ENCODE measurements around the gene FRZB.
"Not testable (repeated sequence)": the region's sequence is repeated elsewhere in the genome, so short reads cannot be mapped to it uniquely, and the experiment has no call there.

The FRZB gene

DNA sequence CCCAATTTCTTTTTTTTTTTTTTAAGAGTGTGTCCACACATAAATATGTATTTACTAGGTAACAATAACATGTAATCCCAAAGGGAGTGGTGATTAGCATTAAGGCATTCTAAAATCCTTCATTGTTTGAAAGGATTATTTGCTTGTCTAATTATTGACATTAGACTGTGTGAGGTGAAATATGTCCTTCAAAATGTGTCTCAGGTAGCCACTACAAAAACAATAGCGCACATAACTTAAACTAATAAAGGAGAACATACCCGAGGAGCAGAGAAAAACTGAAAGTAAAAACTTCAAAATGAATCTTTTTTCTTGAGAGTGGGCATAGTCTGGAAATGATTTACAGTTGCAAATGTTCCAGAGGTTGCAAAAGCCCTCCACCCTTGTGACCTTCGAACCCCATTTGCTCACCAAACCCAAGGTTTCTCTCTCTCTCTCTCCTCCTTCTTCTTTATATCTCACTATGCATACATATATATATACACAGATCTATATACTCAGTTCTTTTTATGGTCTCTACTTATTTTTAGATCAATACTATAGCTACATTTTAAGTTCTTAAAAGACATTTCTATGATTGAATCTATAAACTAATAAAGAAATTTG, 24.4 kb upstream of the FRZB start:
- no peak for DNase-seq (ENCODE audit: low read depth)

DNA sequence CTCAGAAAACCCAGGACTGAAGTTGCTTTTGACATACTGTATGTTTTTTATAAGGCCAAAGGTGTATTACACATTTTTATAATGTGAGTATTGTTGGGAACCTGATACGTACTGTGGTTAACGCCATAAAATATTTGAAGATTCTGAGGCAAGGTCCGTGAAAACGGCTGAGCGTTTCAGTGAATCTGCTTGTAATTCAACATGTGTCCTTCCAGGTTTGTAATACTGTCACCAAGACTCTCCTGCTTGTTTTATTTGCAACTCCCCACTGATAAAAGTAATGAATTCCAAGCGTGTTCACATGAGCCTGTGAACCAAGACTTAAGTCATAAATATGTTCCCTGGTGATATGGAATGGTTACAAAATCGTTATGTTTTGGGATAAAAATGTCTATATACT, 23.9 kb upstream of the FRZB start:
- DNase-seq (ENCODE audit: low read depth), result no peak

DNA sequence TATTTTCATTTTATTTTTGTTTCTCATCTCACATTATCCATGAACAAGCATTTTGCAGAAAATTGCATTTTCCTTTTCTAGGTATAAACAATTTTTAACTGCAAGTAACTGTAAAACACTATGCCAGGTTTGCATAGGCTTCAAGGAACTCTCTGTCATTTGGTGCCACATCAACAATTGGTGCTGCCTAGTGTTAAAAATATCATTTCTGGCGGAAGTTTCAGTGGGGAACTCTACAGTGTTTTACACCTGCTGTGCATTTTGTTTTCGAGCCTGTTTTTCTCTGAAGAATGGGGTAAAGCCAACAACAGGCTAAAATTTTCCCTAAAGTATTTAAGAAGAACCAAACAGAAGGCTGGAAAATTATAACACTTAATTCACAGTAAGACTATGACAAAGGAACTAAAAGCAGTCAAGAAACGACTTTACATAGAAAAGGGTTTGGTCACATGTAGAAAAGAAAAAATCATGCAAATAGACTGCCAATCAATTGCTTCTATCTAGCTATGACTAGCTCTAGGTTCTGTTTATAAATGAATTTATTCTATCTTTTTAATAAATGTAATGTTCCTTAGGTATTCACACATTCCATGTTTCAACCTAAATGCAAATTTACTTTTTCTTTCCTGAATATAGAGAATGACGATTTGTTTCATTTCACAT, 21.4 kb upstream of the FRZB start:
- no peak for DNase-seq (ENCODE audit: low read depth)

DNA sequence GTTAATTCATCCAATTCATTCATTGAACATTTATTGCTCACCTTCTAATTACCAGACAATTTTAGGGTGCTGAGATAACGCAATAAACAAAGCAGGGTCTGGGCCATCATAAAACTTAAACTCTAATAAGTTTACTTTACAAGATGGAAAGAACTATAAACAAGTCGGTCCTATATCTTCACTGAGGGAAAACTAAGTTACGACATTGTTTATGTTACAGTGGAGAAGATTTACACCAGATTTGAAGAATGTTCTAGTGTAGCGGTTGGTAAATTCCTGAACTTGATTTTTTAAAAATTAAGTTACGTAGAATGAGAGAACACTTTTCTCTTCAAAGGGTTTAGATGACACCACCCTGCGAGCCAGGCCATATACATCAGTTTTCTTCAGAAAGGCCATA, 20.7 kb upstream of the FRZB start:
- no peak for DNase-seq (ENCODE audit: low read depth)

DNA sequence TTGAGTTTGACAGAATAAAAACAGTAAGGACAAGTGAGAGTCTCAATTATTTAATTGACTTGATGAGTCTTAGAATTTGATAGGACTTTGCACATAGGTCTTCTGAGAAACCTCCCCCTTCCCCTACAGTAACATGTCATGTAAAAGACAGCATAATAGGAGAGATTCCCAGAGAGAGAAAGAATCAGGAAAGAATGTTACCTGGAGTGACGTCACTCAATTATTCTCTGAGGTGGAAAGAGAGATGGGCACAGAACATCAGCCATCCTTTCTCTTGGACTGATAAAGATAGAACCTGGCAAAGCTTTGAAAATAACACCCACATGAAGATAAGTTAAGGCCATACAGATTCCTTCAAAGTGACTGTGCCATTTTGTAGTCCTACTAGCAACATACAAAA, 19.3 kb upstream of the FRZB start:
- DNase-seq (ENCODE audit: low read depth), result no peak

DNA sequence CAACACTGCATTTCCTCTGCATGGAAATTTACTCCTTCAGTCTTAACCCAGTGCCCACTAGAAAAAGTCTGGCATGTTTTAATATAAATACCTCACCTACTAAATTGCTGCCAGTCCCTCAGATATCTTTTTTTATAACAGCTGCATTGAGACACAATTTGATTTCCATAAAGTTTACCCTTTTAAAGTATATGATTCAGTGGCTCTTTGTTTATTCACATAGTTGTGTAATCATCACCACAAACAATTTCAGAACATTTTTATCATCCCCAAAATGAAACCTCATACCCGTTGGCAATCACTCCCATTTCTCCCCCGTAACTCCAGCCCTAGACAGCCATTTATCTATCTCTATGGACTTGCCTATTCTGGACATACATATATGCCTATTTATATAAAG, 17.0 kb upstream of the FRZB start:
- DNase-seq (ENCODE audit: low read depth), result no peak

DNA sequence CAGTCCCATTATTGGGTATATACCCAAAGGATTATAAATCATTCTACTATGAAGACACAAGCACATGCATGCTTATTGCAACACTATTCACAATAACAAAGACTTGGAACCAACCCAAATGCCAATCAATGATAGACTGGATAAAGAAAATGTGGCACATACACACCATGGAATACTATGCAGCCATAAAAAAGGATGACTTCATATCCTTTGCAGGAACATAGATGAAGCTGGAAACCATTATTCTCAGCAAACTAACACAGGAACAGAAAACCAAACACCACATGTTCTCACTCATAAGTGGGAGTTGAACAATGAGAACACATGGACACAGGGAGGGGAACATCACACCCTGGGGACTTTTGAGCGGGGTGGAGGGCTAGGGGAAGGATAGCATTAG, 13.7 kb upstream of the FRZB start:
- DNase-seq (ENCODE audit: low read depth), result not testable (repeated sequence)

DNA sequence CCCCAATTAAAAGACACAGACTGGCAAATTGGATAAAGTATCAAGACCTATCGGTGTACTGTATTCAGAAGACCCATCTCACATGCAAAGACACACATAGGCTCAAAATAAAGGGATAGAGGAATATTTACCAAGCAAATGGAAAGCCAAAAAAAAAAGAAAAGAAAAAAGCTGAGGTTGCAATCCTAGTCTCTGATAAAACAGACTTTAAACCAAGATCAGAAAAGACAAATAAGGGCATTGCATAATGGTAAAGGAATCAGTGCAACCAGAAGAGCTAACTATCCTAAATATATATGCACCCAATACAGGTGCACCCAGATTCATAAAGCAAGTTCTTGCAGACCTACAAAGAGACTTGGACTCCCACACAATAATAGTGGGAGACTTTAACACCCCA, 10.2 kb upstream of the FRZB start:
- DNase-seq (ENCODE audit: low read depth), result not testable (repeated sequence)

DNA sequence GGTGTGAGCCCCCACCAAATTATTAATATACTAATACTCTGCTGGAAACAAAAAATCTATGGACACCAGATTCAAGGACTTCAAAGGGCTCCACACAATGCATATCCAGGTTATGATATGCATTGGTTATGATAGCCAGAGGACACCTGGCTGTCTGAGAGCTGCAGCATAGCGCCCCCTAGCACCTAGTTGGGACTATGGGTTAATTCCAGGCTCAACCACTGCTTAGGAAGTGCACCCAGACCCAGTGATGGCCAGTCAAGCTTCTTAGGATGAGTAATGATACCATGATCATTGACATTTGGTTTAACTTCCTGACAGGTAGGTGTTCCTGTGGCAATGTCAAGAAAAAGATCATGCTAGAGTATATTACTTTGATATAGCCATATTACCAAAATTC, 3.8 kb upstream of the FRZB start:
- no peak for DNase-seq (ENCODE audit: low read depth)

DNA sequence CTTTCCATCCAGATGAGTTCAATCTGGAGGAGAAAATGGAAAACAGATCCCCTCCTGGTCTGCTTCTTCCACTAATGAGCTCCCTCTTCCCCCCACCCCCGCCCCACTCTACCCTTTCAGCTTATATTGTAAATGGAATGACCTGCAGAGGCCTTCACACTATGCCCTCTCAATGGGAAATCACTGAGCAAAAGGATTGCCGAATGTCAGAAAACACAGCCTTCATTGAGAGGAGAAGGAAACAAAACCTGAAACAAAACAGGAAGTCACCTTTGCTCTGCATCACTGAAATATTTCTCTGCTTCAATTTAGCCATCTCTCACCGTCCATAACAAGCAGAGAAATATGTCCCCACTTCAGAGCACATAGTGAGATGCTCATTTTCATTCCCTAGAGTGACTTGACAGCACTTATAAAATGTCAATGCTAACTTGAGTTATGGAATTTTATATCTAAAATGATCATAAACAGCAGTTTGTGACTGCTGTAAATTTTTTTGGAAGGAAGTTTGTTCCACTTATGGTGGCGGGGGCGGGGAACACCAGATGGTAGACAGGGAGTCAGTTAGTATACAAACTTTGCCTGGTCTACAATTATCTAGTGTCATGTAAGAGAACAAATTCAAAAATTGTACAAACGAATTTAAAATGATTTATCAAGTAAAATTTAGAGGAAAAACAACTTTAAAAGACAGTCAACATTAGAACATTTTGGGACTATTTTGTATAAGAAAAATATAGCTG, 1.8 kb upstream of the FRZB start:
- DNase-seq (ENCODE audit: low read depth), result no peak

DNA sequence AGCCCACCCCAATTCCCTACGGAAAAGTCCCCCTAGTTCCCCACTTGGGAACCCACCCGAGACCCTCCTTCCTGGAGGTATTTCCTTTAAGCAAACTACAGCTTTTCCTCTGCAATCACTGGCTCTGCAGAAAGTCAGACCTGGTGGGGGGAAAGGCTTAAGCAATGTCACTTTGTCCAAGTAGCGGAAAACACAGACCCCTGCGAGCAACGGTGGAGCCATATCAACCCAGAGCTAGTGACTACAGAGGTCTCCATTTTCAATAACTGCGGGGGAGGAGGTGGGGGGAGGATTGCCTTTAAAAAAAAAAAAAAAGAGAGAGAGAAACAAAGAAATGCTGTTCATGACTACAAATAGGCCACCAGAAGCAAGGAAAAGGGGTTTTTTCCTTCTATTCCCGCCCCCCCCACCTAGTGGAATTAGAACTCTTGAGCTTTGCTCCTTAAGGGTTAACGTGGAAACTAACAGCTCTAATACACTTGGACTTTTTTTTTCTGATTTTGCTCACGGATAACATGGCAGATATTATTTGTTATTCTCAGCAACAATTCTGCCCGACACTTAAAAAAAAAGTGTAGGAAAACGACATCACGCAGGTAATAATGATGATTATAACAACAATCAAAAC, 1.1 kb upstream of the FRZB start:
- no peak for DNase-seq (ENCODE audit: low read depth)

DNA sequence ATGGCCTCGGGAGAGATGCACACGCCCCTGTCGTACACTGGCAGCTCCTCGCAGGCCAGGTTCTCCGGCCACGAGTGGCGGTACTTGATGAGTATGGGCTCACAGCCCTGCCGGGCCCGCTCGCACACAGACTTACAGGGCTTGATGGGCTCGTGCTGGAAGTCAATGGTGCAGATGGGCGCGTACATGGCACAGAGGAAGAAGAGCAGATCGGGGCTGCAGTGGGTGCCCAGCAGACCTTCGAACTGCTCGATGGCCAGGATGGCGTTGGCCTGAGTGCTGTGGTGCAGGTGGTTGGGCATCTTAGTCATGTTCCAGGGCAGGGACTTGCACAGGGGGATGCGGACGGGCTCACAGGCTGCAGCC, 359 bp downstream of the FRZB start:
- DNase-seq (ENCODE audit: low read depth), result no peak

DNA sequence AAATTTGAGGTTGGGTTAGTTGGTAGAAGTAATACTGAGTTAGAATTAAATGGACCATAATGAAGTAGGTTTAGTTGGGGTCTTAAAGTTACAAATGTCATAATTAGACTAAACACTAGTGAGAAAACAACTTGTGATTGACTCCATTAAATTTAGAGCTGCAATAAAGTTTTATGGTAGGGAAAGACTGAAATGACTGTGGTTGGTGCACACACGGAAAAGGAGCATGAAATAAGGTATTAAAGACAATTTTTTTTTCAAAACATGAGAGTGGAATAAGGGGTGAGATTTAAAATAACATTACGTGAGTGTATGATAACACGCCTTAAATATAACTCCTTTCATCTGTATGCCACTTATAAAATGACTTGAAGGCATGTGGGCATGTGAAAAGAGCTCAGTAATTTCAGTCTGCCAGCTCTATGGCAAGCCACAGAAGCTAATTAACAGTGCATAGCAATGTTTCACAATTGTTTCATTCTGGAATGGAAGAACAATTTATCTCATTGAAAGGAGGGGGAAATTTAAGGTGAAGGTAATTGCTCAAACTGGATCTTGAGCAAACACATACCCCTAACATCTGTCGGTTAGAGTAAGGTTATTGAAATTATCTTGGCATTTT, 1.4 kb downstream of the FRZB start:
- DNase-seq (ENCODE audit: low read depth), result no peak

DNA sequence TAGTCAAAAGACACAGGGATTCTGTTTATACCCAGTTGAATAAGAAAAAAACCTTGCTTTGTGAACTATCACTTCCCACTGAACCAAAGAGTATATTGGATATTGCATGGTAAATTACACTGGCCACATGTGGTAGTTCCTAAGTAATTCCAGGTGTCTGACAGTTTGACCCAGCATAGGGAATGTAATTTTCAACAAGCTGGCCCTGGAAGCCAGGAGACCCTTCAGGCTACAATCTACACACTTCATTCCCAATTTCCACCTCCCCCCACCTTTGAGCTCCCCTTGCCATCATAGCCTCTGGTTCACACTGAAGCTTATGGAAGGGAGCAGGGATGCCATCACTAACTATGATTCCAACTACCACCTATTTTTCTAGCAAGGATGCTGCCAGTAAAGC, 2.8 kb downstream of the FRZB start:
- no peak for DNase-seq (ENCODE audit: low read depth)

DNA sequence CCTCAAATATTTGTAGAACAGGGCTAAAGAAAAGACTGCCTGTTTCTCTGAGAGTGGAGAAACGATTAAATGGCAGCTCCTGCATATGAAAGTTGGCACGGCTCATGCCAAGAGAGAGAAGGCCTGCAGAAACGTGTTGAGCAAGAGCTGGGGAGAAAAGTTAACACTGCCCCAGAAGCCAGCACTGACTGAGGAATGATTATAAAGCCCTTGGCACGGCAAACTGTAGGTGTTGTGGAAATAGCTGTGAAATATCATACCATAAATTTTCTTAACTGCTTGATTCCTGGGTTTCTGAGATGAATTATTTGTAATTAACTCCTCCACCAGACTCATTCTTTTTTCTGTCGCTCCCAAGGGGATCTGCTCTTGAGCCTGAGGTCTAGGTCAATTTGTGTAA, 4.3 kb downstream of the FRZB start:
- no peak for DNase-seq (ENCODE audit: low read depth)

DNA sequence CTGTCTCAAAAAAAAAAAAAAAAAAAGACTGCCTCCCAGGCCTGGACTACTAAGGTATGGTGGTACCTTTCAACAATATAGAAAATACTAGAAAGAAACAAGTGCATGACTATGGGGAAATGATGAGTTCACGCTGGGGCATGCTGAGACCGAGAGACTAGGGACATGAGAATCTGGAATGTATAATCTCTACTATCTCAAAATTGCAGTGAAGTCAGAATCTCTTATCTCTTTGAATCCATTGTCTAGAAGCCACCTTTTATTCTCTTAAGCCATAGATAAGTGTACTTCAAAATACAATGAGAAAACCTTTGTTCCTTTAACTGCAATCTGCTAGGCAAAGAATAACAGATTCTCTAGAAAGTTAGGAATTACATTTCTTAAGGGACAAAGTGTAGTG, 5.6 kb downstream of the FRZB start:
- DNase-seq (ENCODE audit: low read depth), result no peak

DNA sequence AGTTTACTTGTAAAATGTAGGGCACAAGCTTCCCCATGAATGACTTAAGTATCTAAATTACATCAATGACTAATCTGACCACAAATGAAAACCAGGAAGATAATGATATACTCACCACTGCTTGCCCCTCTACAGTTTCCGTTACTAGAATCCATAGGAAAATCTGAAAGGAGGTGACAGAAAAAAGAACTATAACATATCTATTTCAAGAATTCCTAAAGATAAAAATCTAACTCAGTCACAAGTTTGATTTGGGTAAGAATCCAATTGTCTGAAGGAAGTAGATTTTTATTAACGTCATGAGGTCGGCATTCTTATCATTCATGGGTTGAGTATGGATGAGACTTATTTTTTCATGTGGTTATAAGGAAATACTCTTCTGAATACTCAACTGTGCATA, 7.8 kb downstream of the FRZB start:
- DNase-seq (ENCODE audit: low read depth), result no peak

DNA sequence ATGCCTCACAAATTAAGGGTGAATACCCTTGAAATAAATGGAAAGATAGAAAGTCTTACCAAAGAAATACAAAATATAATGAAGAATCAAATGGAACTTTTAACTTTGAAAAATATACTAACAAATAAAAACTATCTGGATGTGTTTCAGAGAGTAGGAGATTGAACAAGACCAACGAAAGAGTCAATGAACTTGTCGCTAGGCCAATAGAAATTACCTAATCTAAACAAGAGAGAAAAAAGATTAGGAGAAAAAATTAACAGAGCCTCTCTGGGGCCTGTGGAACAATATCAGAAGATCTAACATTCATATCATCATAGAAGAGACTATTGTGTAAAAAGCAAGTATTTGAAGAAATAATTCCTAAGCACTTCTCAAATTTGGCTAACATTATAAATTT, 11.1 kb downstream of the FRZB start:
- no peak for DNase-seq (ENCODE audit: low read depth)

DNA sequence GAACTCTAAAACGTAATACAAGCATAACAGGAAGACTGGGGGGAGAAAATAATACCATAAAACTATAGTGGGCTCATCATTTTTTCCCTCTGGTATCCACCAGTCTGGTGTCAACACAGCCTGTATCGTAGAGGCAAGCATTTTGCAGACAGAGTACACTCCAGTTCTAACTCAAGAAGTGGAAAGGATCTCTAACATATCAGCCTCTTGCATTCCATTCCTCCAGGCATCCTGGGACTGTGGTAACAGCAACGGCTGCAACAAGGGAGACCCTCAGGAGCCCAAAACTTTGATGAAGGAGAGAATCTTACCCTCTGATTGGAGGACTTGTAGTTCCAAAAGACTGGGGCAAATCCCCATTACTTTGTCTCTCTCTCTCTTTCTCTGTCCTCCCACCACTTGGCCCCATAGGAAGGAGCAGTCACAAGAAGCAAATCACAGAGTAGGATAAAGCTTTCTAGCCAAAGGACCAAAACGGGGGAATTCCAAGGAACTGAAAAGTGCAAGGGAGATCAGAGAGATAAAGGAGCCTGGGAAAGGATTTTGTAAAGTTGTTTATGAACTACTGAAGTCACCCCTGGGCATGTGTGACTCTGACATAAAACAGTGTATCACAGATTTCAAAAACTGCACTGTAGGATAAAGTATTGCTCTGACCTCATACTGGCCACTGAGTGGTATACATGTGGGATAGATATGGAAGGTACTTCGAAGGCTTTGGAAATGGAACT, 11.9 kb downstream of the FRZB start:
- DNase-seq (ENCODE audit: low read depth), result no peak

DNA sequence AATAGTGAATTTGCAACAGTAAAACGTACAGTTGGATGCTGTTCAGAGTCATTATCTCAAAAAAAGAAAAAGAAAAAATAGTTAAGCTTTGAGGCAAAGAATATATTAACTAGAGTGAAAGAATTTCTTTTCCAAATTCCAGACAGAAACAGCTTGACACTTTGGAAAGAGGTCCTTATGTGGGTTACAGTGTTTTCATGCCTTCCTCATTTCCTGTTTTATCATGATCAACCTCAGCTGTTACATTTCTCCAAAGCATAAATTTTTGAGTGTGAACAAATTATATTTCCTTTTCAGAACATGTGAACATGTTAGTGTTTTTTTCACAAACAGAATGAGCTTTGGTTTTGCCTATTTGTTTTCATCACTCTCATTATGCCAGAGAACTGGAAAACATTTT, 13.6 kb downstream of the FRZB start:
- DNase-seq (ENCODE audit: low read depth), result no peak

DNA sequence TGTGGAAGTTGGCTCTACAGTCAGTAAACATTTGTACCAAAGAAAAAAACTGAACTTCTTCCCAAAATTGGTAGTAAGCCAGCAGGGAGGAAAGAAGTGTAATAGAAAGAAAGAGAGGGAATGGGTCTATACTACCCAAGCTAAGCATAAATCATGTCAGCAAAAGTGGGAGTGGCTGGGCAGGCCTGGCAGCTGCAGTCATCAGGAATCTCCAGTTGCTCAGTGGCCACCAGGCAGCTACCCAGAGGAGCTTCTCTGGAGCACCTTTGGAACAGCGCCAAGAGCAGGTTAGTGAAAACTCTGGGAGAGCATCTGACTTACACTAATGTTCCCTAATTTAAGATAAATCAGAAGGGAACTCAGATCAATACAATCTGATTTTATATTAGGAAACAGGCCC, 14.3 kb downstream of the FRZB start:
- DNase-seq (ENCODE audit: low read depth), result no peak

DNA sequence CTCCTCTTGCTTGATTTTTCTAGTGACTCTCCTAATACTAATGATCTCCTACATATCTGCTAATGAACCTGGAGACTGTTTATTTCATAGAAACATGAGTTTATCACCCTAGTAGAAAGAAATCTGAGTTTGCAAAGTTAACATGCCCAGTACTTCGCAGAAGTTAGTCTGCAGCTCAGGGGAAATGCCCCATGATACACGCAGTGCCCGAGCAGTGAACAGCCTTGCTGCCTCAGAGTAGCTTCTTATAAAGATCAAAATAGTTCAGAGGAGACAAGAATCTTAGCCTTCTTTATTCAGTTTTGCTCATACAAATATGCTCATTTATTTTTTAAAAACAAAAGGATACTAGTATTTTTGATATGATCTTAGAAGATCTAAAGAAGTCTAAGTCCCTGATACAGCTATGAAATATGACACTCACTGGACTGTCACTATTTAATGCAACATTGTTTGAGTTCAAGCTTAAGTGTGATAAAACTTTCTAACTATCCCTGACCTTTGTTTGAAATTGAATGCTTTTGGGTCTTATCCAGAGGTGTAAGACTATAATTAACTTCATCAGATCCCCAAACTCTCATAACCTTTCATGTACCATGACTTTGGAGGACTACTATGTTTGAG, 20.5 kb downstream of the FRZB start:
- no peak for DNase-seq (ENCODE audit: low read depth)

Data from activated T-helper 9 cell treated with anti-CD3 and anti-CD28 coated beads, Interleukin-2, amount 50 U/mL, for 16 hours (primary cell).